HG03025 (cell line): ENCODE data around the gene AIMP1.

Experiments used
- ATAC-seq: cut with Tn5 transposase; IDR thresholded peaks from one replicate; pipeline ENCODE4 v1.9.1; 2021; ENCODE audit warnings: mild to moderate bottlenecking, moderate library complexity; ENCODE audit not compliant: unreplicated experiment, low FRiP score

Gene AIMP1

GRCh38 chr4:106315968-106316772 is at the start of gene AIMP1, which contains the start of gene TBCK:
AIMP1 (plus strand) TSS chr4:106316550; CDS start chr4:106325010, 8,460 bp downstream.
TBCK (minus strand) TSS chr4:106316209; CDS start chr4:106308960, 7,249 bp downstream.
- peak; percentile 92 for ATAC-seq

DNA sequence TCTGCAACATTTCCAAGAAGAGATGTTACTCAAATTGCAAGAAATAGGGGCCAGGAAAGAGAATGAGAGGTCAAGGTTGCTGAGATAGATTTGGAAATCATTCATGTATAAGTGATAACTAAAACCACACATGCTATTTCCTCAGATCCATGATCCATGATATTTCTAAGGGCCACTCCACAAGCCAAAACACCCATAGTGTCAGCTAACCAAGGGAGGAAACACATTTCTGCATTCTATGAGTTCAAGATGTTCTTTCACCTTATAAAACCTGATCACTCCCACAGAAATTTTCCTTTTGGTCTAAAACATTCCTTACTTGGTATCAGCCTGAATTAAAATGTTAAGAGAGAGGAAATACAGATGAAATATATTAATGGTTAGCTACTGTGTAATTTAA is 47.6 kb upstream of the AIMP1 start:
- no peak for ATAC-seq

DNA sequence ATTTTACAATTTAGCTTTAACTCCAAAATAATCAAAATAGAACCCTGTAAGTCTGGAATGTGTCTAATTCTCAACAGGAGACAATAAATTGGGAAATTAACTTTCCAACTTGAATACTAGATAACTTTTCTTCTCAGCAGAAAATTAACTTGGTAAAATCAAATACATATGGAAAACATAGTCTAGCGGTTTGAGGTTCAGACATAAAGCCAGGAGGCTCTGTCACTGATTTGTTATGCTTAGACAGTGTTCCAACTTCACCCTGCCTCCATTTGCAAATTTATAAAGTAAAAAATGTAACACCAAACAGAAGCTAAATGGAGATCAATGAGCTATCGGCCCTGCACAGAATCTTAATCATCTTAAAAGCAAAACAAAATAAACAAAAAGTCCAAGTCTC is 46.6 kb upstream of the AIMP1 start:
- no peak for ATAC-seq

DNA sequence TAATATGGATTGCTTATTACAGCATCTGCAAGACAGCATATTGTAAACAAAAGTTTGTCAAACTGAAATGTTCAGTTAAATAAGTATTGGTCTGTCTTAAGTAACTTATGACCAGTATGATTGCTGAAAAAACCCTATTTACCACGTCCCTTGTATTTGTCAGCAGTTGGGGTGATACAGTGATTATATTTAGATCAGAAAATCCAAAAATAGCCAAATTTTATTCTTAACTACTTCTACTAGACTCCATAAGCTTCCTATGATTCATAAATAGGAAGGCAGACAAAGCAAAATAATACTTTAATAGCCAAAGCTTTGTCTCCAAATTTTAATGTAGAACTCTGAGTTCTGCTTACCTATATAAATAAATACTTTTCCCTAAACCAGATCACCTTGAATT is 45.6 kb upstream of the AIMP1 start:
- ATAC-seq, result no peak

GRCh38 chr4:106273831-106274230 is 42.5 kb upstream of the AIMP1 start:
- ATAC-seq, result no peak

GRCh38 chr4:106277140-106277675 is 39.1 kb upstream of the AIMP1 start:
- no peak for ATAC-seq

DNA sequence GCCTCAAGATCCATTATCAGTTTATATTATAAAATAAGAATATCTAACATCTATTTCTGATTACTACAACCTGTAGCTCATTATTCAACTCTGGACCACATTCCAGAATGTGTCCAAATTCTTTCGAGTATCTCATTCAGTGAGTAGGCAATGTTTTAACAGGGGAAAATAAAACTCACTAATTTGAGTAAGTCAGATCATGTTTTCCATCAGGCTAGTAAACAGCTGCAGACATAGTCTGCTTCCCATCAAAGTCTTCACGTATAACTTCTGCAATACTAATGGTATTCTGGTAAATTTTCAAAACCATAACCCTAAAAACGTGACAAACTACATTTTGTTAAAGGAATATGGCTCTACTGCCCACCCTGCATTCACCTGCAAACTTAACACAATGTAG is 32.1 kb upstream of the AIMP1 start:
- no peak for ATAC-seq

GRCh38 chr4:106286611-106287010 is 29.7 kb upstream of the AIMP1 start:
- no peak for ATAC-seq

- ATAC-seq, result no peak
Measured at GRCh38 chr4:106287353-106287969, 28.9 kb upstream of the AIMP1 start.

- no peak for ATAC-seq
Measured at GRCh38 chr4:106289737-106290136, 26.6 kb upstream of the AIMP1 start.

DNA sequence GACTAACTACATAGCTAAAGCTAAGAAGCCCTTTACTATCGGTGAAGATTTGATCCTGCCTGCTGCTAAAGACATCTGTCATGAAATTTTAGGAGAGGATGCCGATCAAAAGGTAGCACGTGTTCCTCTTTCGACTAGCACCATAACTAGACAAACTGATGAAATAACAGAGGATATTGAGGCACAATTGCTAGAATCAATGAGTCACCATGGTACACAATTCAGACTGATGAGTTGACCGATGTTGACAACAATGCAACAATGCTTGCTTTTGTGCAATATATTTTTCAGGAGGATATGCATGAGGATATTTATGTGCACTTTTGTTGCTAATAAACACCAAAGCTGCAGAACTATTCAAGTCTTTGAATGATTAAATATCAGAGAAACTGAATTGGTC is 24.7 kb upstream of the AIMP1 start:
- ATAC-seq, result no peak

GRCh38 chr4:106294062-106294461 is 22.3 kb upstream of the AIMP1 start:
- ATAC-seq, result no peak

GRCh38 chr4:106297245-106298035 is 18.9 kb upstream of the AIMP1 start:
- ATAC-seq, result no peak

DNA sequence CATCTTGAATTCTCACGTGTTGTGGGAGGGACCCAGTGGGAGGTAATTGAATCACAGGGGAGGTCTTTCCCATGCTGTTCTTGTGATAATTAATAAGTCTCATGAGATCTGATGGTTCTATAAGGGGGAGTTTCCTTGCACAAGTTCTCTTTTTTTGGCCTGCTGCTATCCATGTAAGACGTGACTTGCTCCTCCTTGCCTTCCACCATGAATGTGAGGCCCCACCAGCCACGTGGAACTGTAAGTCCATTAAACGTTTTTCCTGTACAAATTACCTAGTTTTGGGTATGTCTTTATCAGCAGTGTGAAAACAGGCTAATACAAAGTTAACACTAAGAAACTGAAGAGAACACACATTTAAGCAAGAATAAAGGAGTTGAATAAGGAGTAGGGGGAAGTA is 16.4 kb upstream of the AIMP1 start:
- no peak for ATAC-seq

DNA sequence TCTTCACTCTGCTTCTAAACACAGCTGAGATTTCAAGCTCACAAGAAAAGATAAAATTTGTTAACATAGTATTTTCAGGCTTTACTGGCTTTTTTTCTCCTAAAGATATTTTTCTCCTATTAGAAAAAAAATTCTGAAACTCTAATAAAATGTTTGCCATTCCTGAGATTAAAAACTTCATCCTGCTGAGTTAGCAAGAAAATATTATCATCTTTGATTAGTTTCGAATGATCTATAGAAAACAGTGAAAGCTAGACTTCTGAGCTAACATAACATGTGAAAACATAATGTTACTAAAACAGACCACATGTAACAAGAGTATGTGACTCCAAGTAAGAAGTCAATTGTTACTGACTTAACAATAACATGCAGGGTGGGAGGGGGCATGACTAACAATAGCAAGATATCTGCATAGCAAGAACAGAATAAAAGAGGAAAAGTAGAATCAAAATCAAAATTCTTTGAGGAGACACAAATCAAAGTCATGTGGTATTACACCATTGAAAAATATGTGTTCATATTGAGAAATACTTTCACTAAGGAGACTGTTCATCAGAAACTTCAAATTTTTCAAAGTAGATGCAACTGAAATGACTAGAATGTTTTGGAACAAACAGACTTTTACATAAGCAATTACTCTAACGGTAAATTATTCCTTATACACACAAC is 14.8 kb upstream of the AIMP1 start:
- ATAC-seq, result no peak

DNA sequence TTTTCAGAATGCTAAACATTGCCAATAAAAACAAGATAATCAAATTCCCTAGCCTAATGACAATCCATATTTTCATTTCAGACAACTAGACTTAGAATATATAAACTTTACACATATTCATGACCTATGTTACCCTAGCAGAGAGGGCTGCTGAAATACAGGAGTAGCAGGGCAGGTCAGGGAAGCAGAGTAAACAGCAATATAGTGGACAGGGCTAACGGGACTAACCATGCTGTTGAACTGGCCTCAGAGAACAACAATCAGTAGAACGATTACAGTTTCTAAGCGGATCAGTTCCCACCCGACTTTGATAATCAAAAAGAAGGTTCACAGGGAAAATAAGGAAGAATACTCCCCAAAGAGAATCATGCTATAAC is 14.3 kb upstream of the AIMP1 start:
- ATAC-seq, result no peak

DNA sequence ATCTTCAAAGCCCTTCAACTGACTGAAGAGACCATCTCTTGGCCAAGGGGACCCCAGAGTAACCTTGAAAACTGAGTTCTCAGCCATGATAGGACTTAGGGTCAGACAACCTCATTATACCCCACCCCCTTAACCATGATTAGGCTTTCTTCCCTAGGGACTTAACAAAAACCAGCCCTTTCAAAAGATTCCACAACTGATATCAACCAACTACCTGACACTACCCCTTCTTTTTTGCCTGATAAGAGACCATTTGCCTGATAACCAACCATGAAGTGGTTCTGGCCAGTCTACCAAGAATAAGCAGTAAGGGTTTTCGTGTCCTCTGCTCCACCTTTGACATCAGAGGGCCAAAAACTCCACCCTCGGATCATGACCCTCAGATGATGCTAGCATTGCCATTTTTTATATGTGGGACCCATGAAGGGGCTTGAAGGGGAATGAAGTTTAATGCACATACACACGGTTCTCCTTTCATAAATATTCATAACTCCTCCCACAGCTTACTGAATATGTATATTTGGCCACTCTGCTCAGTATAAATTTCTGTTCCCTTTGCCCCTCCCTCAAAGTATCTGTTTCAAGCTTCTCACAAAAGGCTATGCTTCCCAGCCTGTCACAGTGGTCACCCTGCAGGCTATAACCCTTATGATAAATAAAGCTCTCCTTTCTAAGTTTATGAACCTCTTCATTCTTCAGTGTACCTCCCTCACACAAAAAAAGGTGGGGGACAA is 12.6 kb upstream of the AIMP1 start:
- no peak for ATAC-seq

DNA sequence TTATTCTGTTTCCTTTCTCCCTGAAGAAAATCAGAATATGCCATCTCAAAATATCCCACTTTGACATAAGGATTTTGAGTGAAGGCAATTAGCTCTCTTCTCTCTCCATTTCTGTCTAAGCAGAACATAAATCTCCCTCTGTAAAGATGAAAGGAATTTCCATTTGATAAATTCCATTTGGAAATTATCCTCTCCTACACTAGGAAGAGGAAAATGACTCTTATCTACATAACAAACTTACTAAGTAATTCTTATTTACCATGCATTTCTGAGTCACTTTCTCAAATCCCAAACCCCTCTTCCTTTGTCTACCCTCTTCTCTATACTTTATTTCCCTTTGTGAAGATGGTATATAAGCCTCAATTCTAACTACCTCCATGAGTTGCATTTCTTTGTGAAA is 11.7 kb upstream of the AIMP1 start:
- no peak for ATAC-seq

GRCh38 chr4:106305435-106306055 is 10.8 kb upstream of the AIMP1 start:
- no peak for ATAC-seq
